ENCODE data around the gene KRTAP5-3.

DNA sequence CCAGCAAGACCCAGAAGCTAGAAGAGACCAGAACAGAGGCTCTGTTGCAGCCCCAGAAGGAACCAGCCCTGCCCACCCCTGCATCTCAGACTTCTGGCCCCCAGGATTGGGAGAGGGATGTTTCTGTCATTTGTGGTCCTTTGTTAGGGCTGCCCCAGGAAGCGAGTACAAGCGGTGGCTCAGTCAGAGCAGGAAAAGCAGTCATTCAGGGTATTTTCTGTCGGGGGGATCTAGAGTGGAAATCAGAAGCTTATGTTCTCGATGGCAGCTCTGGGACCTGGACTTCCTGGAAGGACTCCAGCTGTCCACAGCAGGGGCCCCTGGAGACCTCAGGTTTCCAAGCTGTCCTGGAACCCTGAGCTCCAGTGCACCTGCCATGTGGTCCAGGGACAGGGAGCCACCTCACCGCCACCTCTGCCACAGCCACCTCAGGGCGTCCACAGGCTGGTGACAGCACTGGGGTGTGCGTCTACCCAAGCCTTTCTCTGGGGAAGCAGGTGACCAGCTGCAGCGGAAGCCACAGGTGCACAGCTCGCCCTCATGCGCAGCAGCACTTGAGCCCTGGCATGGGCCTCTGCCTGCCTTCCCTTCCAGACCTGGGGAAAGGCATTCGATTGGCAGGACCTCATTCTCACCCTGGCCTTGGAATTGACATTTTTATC is 23.9 kb upstream of the KRTAP5-3 start:
- TF ChIP-seq, protein P1, sequence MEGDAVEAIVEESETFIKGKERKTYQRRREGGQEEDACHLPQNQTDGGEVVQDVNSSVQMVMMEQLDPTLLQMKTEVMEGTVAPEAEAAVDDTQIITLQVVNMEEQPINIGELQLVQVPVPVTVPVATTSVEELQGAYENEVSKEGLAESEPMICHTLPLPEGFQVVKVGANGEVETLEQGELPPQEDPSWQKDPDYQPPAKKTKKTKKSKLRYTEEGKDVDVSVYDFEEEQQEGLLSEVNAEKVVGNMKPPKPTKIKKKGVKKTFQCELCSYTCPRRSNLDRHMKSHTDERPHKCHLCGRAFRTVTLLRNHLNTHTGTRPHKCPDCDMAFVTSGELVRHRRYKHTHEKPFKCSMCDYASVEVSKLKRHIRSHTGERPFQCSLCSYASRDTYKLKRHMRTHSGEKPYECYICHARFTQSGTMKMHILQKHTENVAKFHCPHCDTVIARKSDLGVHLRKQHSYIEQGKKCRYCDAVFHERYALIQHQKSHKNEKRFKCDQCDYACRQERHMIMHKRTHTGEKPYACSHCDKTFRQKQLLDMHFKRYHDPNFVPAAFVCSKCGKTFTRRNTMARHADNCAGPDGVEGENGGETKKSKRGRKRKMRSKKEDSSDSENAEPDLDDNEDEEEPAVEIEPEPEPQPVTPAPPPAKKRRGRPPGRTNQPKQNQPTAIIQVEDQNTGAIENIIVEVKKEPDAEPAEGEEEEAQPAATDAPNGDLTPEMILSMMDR (IDR thresholded peaks at IDR 0.05; ENCODE audit: borderline replicate concordance, extremely low read depth, low read length, poor library complexity, severe bottlenecking): no peak
- no peak for TF ChIP-seq EZH2 (IDR thresholded peaks at IDR 0.05; ENCODE audit: borderline replicate concordance, low read depth, low read length, severe bottlenecking)
